HepG2 (cell line): ENCODE measurements around the gene PTGDS. TPM values are rescaled to one million over a fixed set of nuclear protein-coding genes. Genes with fewer than 3 reads are reported as not detected.

Experiments used
- AGO1 ChIP-seq: fragments of 200-400 bp; formaldehyde crosslinking; IDR thresholded peaks from 2 replicates; pipeline ENCODE4 v1.6.1; 2017; ENCODE audit warnings: mild to moderate bottlenecking, low read depth, low read length, moderate library complexity; ENCODE audit not compliant: poor library complexity, severe bottlenecking
- DPF2 ChIP-seq: sonication (generic); formaldehyde crosslinking; IDR thresholded peaks from 2 replicates; pipeline ENCODE4 v1.4.0; 2020; ENCODE audit warnings: mild to moderate bottlenecking, low read depth, missing genetic modification reagents, borderline replicate concordance
- FOXP1 ChIP-seq, 2 experiments: fragments of 450-650 bp in 1 of 2; IDR thresholded peaks; 2 replicates each; pipeline ENCODE4 v1.6.1; 2017 to 2018; ENCODE audit warnings: antibody characterized with exemption in 1 of 2
- GABPA ChIP-seq, 2 experiments: IDR thresholded peaks; 2 replicates each; pipeline ENCODE4 v1.6.1; 2011 to 2016; ENCODE audit warnings: low read depth in 2 of 2, low read length in 1 of 2, missing biosample characterization in 1 of 2, missing genetic modification characterization in 1 of 2
- GATA4 ChIP-seq: sonication (generic); IDR thresholded peaks from 2 replicates; pipeline ENCODE4 v1.6.1; 2016; ENCODE audit warnings: antibody characterized with exemption, low read depth, borderline replicate concordance
- GATAD1 ChIP-seq: IDR thresholded peaks from 2 replicates; pipeline ENCODE4 v1.6.1; 2016; ENCODE audit warnings: missing genetic modification reagents, missing compliant biosample characterization
- HNF1A ChIP-seq, 2 experiments: sonication (generic) in 1 of 2; formaldehyde crosslinking in 1 of 2; IDR thresholded peaks; 2 replicates each; pipeline versions ENCODE4 v1.4.0 to v1.6.1; 2016 to 2020; ENCODE audit warnings: borderline replicate concordance in 1 of 2, low read depth in 1 of 2, mild to moderate bottlenecking in 1 of 2, missing genetic modification reagents in 1 of 2
- IRX3 ChIP-seq: sonication (generic); formaldehyde crosslinking; IDR thresholded peaks from 2 replicates; pipeline ENCODE4 v1.8.1; 2023; ENCODE audit warnings: mild to moderate bottlenecking, low read depth, missing genetic modification reagents, borderline replicate concordance
- NR3C1 ChIP-seq: sonication (generic); formaldehyde crosslinking; IDR thresholded peaks from 2 replicates; pipeline ENCODE4 v1.4.0; 2020; ENCODE audit warnings: missing genetic modification reagents
- POLR2AphosphoS5 ChIP-seq: IDR thresholded peaks from 2 replicates; pipeline ENCODE4 v1.6.1; 2012; ENCODE audit warnings: low read depth, low read length
- PPARG ChIP-seq: conservative IDR thresholded peaks from 2 replicates; pipeline ENCODE4 v1.6.1; 2016; ENCODE audit warnings: missing biosample characterization, missing genetic modification reagents
- RFXAP ChIP-seq: sonication (generic); formaldehyde crosslinking; IDR thresholded peaks from 2 replicates; pipeline ENCODE4 v1.4.0; 2020; ENCODE audit warnings: missing genetic modification reagents, borderline replicate concordance
- SCMH1 ChIP-seq: sonication (generic); formaldehyde crosslinking; IDR thresholded peaks from 2 replicates; pipeline ENCODE4 v1.9.0; 2021; ENCODE audit warnings: missing genetic modification reagents, mild to moderate bottlenecking, borderline replicate concordance
- SP5 ChIP-seq: IDR thresholded peaks from 2 replicates; pipeline ENCODE4 v1.6.1; 2016; ENCODE audit warnings: low read depth, borderline replicate concordance
- ZBTB26 ChIP-seq: IDR thresholded peaks from 2 replicates; pipeline ENCODE4 v1.6.1; 2016; ENCODE audit warnings: missing compliant biosample characterization, missing genetic modification reagents, borderline replicate concordance
- ZBTB37 ChIP-seq: sonication (generic); formaldehyde crosslinking; IDR thresholded peaks from 2 replicates; pipeline ENCODE4 v1.4.0; 2020; ENCODE audit warnings: mild to moderate bottlenecking, missing genetic modification reagents
- ZNF256 ChIP-seq: sonication (generic); formaldehyde crosslinking; conservative IDR thresholded peaks from 2 replicates; pipeline ENCODE4 v1.4.0; 2020; ENCODE audit warnings: missing genetic modification reagents
- ZNF3 ChIP-seq: IDR thresholded peaks from 2 replicates; pipeline ENCODE4 v1.7.0; 2017; ENCODE audit warnings: inconsistent platforms
- ZNF563 ChIP-seq: sonication (generic); formaldehyde crosslinking; IDR thresholded peaks from 2 replicates; pipeline ENCODE4 v1.8.0; 2022; ENCODE audit warnings: mild to moderate bottlenecking, moderate library complexity, missing genetic modification reagents
- ZNF569 ChIP-seq: sonication (generic); formaldehyde crosslinking; IDR thresholded peaks from 2 replicates; pipeline ENCODE4 v1.5.0; 2020; ENCODE audit warnings: mild to moderate bottlenecking, missing genetic modification reagents, moderate library complexity, borderline replicate concordance
- ZNF746 ChIP-seq: sonication (generic); formaldehyde crosslinking; IDR thresholded peaks from 2 replicates; pipeline ENCODE4 v1.8.0; 2022; ENCODE audit warnings: mild to moderate bottlenecking, missing genetic modification reagents
- ZNF777 ChIP-seq: sonication (generic); formaldehyde crosslinking; IDR thresholded peaks from 2 replicates; pipeline ENCODE4 v1.4.0; 2020; ENCODE audit warnings: missing genetic modification reagents
- ZNF816 ChIP-seq: sonication (generic); formaldehyde crosslinking; IDR thresholded peaks from 2 replicates; pipeline ENCODE4 v1.8.0; 2022; ENCODE audit warnings: missing genetic modification reagents, mild to moderate bottlenecking, borderline replicate concordance
- polyA plus RNA-seq, 8 experiments: library from polyadenylated mRNA; depleted of rRNA in 3 of 8; stranded (reverse) in 7 of 8; unstranded in 1 of 8; fragments of >200 nt; fragmentation: Illumina TruSeq in 4 of 8; extraction: Trizol in 4 of 8; gene quantifications; 2 replicates each; pipeline versions ENCODE4 v1.2.1 to v1.2.3, GENCODE V29; 2011 to 2016; ENCODE audit warnings: low read depth in 4 of 8, missing spikeins in 1 of 8, mixed read lengths in 1 of 8; ENCODE audit not compliant: insufficient read depth in 1 of 8
- total RNA-seq, 5 experiments: library from RNA; depleted of rRNA; stranded (reverse); fragments of >200 nt; fragmentation: Illumina TruSeq; extraction: Trizol; gene quantifications; 2 replicates each; pipeline ENCODE4 v1.2.3, GENCODE V29; 2016; ENCODE audit warnings: low read depth in 1 of 5

The PTGDS gene
- total and polyA plus RNA-seq, 2 of the 13 experiments (the other 11 are each of a cell fraction or from before 2014, with no cell fraction given), result 0.33 to 0.50 TPM

GRCh38 chr9:136996361-136997292, 19.3 kb downstream of the PTGDS start, which contains the start of gene CLIC3 (continued):
- no peak for TF ChIP-seq ZNF256 (CRISPR knock-in tag)
- TF ChIP-seq ZNF3, result no peak
- TF ChIP-seq HNF1A (IDR thresholded peaks at IDR 0.05; ENCODE audit: low read depth), result no peak
- TF ChIP-seq HNF1A (CRISPR knock-in tag; IDR thresholded peaks at IDR 0.05; ENCODE audit: borderline replicate concordance), result 0 out of 2 replicates have a peak, but pooled peaks have one; percentile 24
- TF ChIP-seq ZNF816 (CRISPR knock-in tag), result no peak
- no peak for TF ChIP-seq GATA4
- no peak for TF ChIP-seq IRX3 (CRISPR knock-in tag)
- no peak for TF ChIP-seq ZNF569
- no peak for TF ChIP-seq ZNF563 (CRISPR knock-in tag)
- no peak for TF ChIP-seq ZBTB26 (CRISPR knock-in tag)
- no peak for TF ChIP-seq AGO1
- TF ChIP-seq NR3C1 (CRISPR knock-in tag), result no peak
- no peak for TF ChIP-seq SCMH1 (CRISPR knock-in tag)
- no peak for TF ChIP-seq RFXAP (CRISPR knock-in tag)
- no peak for TF ChIP-seq ZNF746 (CRISPR knock-in tag)
- TF ChIP-seq ZNF777 (CRISPR knock-in tag), result no peak
- no peak for TF ChIP-seq ZBTB37 (CRISPR knock-in tag)
- TF ChIP-seq GATAD1 (CRISPR knock-in tag), result no peak
- no peak for TF ChIP-seq PPARG (CRISPR knock-in tag)
- TF ChIP-seq FOXP1 (IDR thresholded peaks at IDR 0.05), result no peak
- TF ChIP-seq FOXP1 (CRISPR knock-in tag; IDR thresholded peaks at IDR 0.05), result no peak
- TF ChIP-seq SP5 (CRISPR knock-in tag), result no peak
- TF ChIP-seq GABPA (IDR thresholded peaks at IDR 0.05; ENCODE audit: low read depth, low read length), result no peak
- TF ChIP-seq GABPA (CRISPR knock-in tag; IDR thresholded peaks at IDR 0.05; ENCODE audit: low read depth), result no peak
- no peak for TF ChIP-seq DPF2 (CRISPR knock-in tag)
- TF ChIP-seq POLR2AphosphoS5, result no peak
